Stimulated activated CD4-positive, alpha-beta T cell treated with anti-CD3 and anti-CD28 coated beads, Interleukin-2, amount 100 ng/mL, for 48 hours (primary cell): Measurements from ENCODE around the gene RNPEP.
"Not testable (repeated sequence)": the region's sequence is repeated elsewhere in the genome, so short reads cannot be mapped to it uniquely, and the experiment has no call there.

Source experiments
- DNase-seq, 2 donors: peaks; one replicate each; pipeline ENCODE4 v3.0.0-alpha.2; 2020

The RNPEP gene, protein sequence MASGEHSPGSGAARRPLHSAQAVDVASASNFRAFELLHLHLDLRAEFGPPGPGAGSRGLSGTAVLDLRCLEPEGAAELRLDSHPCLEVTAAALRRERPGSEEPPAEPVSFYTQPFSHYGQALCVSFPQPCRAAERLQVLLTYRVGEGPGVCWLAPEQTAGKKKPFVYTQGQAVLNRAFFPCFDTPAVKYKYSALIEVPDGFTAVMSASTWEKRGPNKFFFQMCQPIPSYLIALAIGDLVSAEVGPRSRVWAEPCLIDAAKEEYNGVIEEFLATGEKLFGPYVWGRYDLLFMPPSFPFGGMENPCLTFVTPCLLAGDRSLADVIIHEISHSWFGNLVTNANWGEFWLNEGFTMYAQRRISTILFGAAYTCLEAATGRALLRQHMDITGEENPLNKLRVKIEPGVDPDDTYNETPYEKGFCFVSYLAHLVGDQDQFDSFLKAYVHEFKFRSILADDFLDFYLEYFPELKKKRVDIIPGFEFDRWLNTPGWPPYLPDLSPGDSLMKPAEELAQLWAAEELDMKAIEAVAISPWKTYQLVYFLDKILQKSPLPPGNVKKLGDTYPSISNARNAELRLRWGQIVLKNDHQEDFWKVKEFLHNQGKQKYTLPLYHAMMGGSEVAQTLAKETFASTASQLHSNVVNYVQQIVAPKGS

GRCh38 chr1:201982623-201983379 lies at the start of gene RNPEP:
Gene RNPEP (plus strand): TSS chr1:201982648. CDS start chr1:201982667, 19 bp downstream.
- DNase-seq = peak; percentile 29 to 38

GRCh38 chr1:201933840-201934430 lies 48.5 kb upstream of the RNPEP start:
- no peak for DNase-seq

- DNase-seq = no peak
Observed at GRCh38 chr1:201937624-201938213, 44.7 kb upstream of the RNPEP start.

DNA sequence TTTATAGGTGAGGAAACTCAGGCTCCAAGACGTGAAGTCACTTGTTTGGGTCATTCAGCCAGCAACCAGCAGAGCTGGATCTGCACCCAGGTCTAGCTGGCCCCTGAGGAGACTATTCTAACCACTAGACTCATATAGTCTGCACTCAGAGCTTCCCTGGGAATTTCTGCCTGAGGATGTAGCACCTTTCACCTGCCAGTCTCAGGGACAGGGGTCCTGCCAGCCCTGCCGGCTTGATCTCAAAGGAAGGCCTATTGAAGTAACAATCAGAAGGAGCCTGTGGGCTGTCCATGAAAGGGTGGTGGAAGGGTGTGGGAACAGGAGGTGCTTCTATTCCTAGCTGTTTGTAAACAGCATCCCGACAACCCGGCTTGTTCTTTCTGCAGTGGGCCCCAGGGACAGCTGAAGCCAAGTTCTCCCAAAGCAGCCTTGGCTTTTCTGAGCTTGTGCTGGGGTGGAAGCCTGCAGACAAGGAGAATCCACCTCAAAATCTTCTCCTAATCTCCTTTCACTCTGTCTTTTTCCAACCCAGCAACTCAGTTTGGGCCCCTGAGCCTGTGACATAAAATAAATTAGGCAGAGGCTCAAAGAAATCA lies 43.9 kb upstream of the RNPEP start:
- no peak for DNase-seq

DNA sequence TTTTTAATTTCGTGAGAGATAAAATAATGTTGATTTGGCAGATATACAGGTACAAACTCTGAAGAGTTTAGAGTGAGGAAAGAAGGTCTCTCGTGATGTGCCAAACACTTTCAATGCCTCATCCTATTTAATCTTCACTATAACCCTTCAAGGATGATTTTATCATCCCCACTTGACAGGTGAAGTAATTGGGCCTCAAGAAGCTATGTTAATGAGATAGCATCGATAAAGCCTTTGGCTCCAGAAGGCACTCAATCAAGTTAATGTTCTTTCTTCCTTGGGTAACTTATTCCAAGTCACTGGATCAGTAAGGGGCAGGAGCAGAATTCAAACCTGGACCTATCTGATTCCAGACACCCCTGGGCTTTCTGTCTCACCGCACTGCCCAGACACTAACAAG lies 43.3 kb upstream of the RNPEP start:
- no peak for DNase-seq

DNA sequence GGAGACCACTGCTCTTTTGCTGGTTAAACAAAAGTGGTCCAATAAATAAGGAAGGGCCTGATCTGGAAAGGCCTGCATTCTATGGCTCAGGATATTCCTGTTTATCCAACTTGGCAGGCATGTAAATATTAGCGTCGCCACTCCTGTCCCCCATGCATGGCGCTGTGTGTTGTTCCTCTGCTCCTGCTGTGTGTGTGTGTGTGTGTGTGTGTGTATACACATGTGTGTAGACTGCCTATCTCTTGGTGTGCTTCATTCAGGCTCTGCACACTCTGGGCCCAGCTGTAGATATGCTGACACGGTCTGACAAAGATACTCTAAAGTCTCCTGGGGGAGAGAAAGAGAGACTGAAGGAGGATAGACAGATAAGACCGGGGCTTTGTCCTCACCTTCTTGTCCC lies 42.9 kb upstream of the RNPEP start:
- no peak for DNase-seq

DNA sequence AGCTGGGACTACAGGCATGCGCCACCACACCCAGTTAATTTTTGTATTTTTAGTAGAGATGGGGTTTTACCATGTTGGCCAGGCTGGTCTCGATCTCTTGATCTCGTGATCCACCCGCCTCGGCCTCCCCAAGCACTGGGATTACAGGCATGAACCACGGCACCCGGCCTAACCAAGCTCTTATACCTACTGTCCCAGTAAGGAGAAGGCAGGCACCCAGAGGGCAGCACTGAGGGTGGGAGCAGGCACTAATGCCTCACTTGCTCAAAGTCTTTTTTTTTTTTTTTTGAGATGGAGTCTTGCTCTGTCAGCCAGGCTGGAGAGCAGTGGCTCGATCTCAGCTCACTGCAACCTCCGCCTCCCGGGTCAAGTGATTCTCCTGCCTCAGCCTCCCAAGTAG lies 42.1 kb upstream of the RNPEP start:
- not testable (repeated sequence) for DNase-seq

- DNase-seq = no peak
Observed at GRCh38 chr1:201941420-201942128, 40.9 kb upstream of the RNPEP start.

DNA sequence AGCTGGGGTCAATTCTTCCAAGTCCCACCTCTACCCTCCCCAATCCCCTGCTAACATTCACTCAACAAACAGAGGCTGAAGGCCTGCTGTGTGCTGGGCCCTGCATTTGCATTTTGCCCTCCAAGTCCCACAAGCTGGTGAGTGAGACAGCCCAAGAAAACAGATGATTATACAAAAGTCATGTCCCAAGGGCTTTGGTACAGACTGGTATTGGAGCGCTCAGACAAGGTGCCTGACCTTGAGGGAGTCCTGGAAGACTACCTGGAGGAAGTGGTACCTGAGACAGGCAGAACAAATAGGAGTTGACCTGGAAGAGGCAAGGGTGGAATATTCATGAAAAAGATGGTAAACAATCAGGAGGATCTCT lies 40.3 kb upstream of the RNPEP start:
- DNase-seq = no peak

DNA sequence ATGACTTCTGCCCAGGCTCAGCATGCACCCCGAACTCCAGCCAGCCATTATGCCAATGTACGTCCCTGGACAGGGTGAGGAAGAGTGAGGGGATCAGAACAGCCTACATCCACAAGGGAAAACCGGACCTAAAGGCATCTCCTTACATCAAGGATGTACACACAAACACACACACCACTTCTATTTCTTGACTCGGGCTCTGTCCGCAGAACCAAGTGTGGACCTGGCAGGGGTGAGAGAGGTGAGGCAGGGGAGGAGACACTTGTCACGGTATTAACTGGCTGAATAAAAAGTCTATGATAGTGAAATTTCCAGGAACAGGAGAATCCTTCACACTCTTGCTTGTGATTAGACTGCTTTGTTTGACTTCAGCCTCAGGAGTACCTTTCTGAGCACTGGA lies 38.4 kb upstream of the RNPEP start:
- DNase-seq = no peak

GRCh38 chr1:201944639-201945038 lies 37.8 kb upstream of the RNPEP start:
- no peak for DNase-seq

GRCh38 chr1:201945157-201945556 lies 37.3 kb upstream of the RNPEP start:
- DNase-seq = no peak

GRCh38 chr1:201945863-201946223 lies 36.6 kb upstream of the RNPEP start:
- no peak for DNase-seq

GRCh38 chr1:201946224-201946908 lies 36.1 kb upstream of the RNPEP start, which contains the start of gene LMOD1:
Gene LMOD1 (minus strand): TSS chr1:201946548. CDS start chr1:201946340, 208 bp downstream.
- DNase-seq = no peak

GRCh38 chr1:201947697-201948008 lies 34.8 kb upstream of the RNPEP start:
- DNase-seq = no peak

DNA sequence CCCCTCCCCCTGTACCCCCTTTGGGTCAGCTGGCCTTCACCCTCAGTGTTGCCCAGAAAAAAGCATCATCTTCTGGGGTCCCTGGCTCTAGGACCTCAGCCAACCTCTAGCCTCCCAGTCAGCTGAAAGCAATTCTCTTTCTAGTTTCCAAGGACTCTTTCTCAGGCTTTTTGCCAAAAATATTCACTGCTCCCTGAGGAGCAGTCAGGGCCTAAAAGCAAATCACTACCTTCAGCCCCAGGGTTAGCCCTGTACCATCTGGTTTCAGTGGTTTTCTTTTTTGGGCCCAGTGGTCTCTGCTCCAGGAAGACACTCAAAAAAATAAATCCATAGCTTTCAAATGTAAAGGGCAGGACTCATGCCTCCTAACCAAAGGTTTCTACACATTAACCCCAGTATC lies 33.0 kb upstream of the RNPEP start:
- no peak for DNase-seq

GRCh38 chr1:201954263-201955008 lies 28.0 kb upstream of the RNPEP start:
- peak in 1 of 2 donors; percentile 6 for DNase-seq

- peak; percentile 88 to 90 for DNase-seq
Observed at GRCh38 chr1:201955009-201955728, 27.3 kb upstream of the RNPEP start, which contains the start of gene TIMM17A. Gene TIMM17A (plus strand): TSS chr1:201955503. CDS start chr1:201955527, 24 bp downstream.

- DNase-seq = no peak
Observed at GRCh38 chr1:201955729-201956143, 26.7 kb upstream of the RNPEP start.

- no peak for DNase-seq
Observed at GRCh38 chr1:201958348-201958747, 24.1 kb upstream of the RNPEP start.
